ENCODE results near the gene LZTS3.
"Not testable (repeated sequence)": the region's sequence is repeated elsewhere in the genome, so short reads cannot be mapped to it uniquely, and the experiment has no call there.

- not testable (repeated sequence) for TF ChIP-seq SNAI2 (CRISPR knock-in tag; IDR thresholded peaks at IDR 0.05); CREB5 (CRISPR knock-in tag; IDR thresholded peaks at IDR 0.05; ENCODE audit: low read depth); BACH2 (CRISPR knock-in tag; IDR thresholded peaks at IDR 0.05; ENCODE audit: borderline replicate concordance); TOX (CRISPR knock-in tag; IDR thresholded peaks at IDR 0.05; ENCODE audit: borderline replicate concordance); RARB (CRISPR knock-in tag; IDR thresholded peaks at IDR 0.05)
Observed at GRCh38 chr20:3152057-3152644, 21.2 kb downstream of the LZTS3 start.
